Caki2 (cell line): ENCODE data around the gene SLC27A3. TPM values are rescaled to one million over a fixed set of nuclear protein-coding genes. Genes with fewer than 3 reads are reported as not detected.

Source experiments
- DNase-seq: peaks from one replicate; pipeline ENCODE4 v3.0.0-alpha.2; 2015; ENCODE audit warnings: low read depth
- in situ Hi-C: cut with HindIII; loops from 2 replicates; pipeline ENCODE4 v1.10.0; 2016; ENCODE audit warnings: low sequenced_read_pairs, low pct_unique_long_range_greater_than_20kb, mixed read lengths
- total RNA-seq: library from RNA; depleted of rRNA; stranded (reverse); fragments of >200 nt; shearing (Covaris generic); gene quantifications from 2 replicates; pipeline ENCODE4 v1.2.3, GENCODE V29; 2014; ENCODE audit warnings: low replicate concordance; rRNA removed

SLC27A3 gene
- total RNA-seq, 1 experiment from 2014 or later: 34.8 TPM

GRCh38 chr1:153805886-153806719 lies 30.9 kb downstream of the SLC27A3 start:
- no peak for DNase-seq
- in situ Hi-C loops: no loop called here

GRCh38 chr1:153816283-153816889 lies 41.2 kb downstream of the SLC27A3 start:
- in situ Hi-C loops: no loop called here
- DNase-seq: no peak

GRCh38 chr1:153818876-153819275 lies 43.7 kb downstream of the SLC27A3 start:
- no peak for DNase-seq
- in situ Hi-C loops: no loop called here

- in situ Hi-C loops: no loop called here
- no peak for DNase-seq
These were observed 52.2 kb downstream of the SLC27A3 start for GRCh38 chr1:153827168-153827964.

Other genes with a start within 250 kb of the SLC27A3 start
- gene S100A6, start 239.4 kb upstream of the SLC27A3 start, total RNA-seq: 1,350 and 1,721 TPM in 2 replicates
- gene S100A5, start 234.5 kb upstream of the SLC27A3 start, total RNA-seq: not detected in 2 replicates
- gene S100A4, start 229.6 kb upstream of the SLC27A3 start, total RNA-seq: 40.4 and 54.7 TPM in 2 replicates
- not detected in 2 replicates for gene S100A3, start 226.1 kb upstream of the SLC27A3 start, total RNA-seq
- 10.0 and 24.4 TPM in 2 replicates for gene S100A2, start 209.6 kb upstream of the SLC27A3 start, total RNA-seq
- gene S100A16, start 162.3 kb upstream of the SLC27A3 start, total RNA-seq: 310 and 401 TPM in 2 replicates
- not detected in 2 replicates for gene S100A14, start 159.1 kb upstream of the SLC27A3 start, total RNA-seq
- 155 and 171 TPM in 2 replicates for gene S100A13, start 147.9 kb upstream of the SLC27A3 start, total RNA-seq
- not detected in 2 replicates for gene S100A1, start 147.0 kb upstream of the SLC27A3 start, total RNA-seq
- 34.6 and 42.0 TPM in 2 replicates for gene CHTOP, start 141.3 kb upstream of the SLC27A3 start, total RNA-seq
- 76.2 and 78.5 TPM in 2 replicates for gene SNAPIN, start 116.7 kb upstream of the SLC27A3 start, total RNA-seq
- gene ILF2, start 104.4 kb upstream of the SLC27A3 start, total RNA-seq: 271 and 308 TPM in 2 replicates
- gene NPR1, start 96.7 kb upstream of the SLC27A3 start, total RNA-seq: 0.41 TPM in 1 of 2 replicates, not detected in the other
- 19.9 and 23.1 TPM in 2 replicates for gene INTS3, start 47.4 kb upstream of the SLC27A3 start, total RNA-seq
- gene GATAD2B, start 147.6 kb downstream of the SLC27A3 start, total RNA-seq: 1.1 and 1.4 TPM in 2 replicates
- 5.5 and 7.7 TPM in 2 replicates for gene DENND4B, start 171.3 kb downstream of the SLC27A3 start, total RNA-seq
- 2.2 and 8.7 TPM in 2 replicates for gene CRTC2, start 183.2 kb downstream of the SLC27A3 start, total RNA-seq
- 320 and 348 TPM in 2 replicates for gene SLC39A1, start 188.1 kb downstream of the SLC27A3 start, total RNA-seq
- gene CREB3L4, start 192.5 kb downstream of the SLC27A3 start, total RNA-seq: 28.4 and 32.2 TPM in 2 replicates
- 355 and 416 TPM in 2 replicates for gene JTB, start 202.3 kb downstream of the SLC27A3 start, total RNA-seq
- gene RAB13, start 210.9 kb downstream of the SLC27A3 start, total RNA-seq: 18.3 and 34.7 TPM in 2 replicates
- gene RPS27, start 215.4 kb downstream of the SLC27A3 start, total RNA-seq: 2,094 and 2,421 TPM in 2 replicates